ENCODE results near the gene PTH2.

The PTH2 gene

DNA sequence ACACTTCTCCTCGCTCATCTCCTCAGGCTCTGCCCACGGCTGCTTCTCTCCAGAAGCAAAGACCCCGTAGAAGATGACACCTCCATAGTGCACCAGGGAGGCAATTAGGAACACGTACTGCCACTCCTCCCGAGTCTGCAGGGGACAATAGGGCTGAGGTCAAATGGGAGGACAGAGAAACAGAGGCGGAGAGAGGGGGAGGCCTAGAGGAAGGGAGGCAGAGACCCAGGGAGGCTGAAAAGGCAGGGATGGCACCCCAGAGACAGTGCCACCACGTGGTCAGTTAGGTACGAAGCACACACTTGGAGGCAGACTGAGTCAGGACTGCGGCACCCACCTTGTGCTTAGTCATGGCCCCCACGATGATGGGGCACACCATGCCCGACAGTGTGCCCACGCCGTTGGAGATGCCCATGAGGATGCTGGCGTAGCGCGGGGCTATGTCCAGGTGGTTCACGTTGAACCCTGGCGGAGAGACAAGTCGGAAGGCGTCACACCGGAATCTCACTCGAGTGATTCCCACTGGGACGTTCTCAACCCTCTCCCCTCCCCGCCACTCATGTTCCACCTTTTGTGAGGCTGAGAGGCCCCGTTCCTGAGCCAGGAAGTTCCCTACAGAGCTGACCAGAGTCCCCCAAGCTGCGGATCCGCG is 7.6 kb upstream of the PTH2 start:
- DNase-seq = peak; percentile 40

- no peak for DNase-seq
Observed at GRCh38 chr19:49430172-49430677, 7.0 kb upstream of the PTH2 start.

GRCh38 chr19:49428547-49429451 is 5.6 kb upstream of the PTH2 start:
- no peak for DNase-seq

DNA sequence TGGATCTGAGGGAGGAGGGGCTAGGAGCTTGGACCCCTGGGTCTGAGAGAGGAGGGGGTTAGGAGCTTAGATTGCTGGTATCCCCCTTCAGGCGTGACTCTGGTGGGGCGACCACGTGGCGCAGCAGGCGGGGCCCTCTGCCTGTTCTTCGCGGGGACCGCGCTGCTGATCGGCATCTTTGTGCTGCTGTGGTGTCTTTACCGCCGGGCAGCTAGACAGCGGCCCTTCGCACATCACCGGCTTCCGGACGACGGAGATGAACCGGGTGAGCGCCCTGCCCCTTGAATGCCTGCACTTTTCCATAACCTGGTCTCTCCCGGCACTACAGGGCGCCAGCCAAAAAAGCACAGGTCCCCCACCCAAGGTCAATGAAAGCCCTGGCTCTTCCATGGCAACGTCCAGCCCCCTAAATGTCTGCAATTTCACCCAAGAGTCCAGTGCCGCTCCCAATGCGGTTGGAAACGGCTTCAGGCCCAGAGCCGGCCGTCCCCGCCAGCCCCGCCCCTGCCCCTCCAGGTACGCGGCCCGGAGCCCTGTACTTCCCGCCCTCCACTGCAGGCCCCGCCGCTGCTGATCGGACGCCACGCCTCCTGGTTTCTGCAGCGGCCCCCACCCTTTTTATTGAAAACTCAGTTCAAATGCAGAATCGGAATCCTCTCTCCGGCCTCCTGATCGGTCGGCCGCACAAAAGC is 4.8 kb upstream of the PTH2 start:
- no peak for DNase-seq

DNA sequence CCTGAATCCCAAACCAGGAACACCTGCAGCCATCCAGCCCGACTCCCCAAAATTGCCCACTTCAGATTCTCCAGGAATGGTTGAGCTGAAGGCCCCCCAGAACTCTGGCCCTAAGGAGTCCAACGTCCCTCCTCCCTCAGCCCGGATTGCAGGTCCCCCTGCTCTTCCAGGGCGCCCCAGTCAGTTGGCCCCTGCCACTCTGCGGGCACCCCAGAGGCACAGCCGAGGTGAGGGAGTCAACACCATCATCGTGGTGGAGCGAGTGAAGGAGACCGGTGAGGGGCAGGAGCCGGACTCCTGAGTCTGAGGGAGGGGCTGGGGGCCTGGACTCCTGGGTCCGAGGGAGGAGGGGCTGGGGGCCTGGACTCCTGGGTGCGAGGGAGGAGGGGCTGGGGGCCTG is 4.1 kb upstream of the PTH2 start:
- no peak for DNase-seq

DNA sequence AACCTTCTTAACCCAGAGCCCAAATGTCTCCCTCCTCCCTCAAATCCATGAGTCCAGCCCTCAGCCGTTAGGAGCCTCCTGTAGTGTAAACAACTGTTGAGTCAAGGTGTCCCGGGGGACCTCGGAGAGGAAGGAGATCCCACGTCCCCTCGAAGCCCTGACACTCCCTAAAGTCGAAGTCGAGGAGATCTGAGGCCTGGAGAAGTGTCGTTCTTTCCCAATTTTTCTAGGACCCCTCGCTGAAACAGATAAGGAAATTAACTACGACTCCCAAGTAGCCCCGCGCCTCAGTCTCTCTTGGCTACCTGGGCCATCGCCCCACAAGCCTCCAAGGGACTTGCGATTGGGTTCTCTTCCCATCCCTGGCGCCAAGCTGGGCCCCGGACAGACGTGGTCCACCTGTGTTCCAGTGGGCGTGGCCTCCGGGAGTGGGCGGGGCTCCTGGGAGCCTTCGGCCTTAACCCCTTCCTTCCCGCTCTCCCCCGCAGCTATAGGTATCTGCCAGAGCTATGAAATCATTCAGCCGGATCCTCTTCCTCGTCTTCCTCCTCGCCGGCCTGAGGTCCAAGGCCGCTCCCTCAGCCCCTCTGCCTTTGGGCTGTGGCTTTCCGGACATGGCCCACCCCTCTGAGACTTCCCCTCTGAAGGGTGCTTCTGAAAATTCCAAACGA is 2.8 kb upstream of the PTH2 start:
- peak; percentile 45 for DNase-seq

DNA sequence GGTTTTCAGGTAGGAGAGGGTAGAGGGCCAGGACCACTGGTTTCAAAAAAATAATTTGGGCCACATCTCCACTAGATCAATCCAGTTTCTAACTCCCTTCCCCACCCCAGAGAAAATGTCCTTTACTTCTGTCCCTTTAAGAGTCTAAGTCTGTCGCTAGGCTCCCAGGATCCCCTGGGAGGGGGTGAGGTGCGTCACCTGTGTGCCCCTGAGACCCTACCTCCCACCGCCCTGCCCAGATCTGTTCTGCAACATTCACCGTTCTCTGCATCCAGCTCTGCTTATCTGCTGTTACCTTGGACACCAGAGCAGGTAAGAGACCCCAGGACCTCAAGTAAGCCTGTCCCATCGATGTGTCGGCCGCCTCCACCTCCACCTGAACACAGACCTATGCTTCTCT is 1.9 kb upstream of the PTH2 start, which contains the start of gene GFY:
GFY (plus strand) TSS at position 211 of the 400 bp plus-strand sequence. CDS start 1,043 bp downstream, outside the sequence.
- DNase-seq = no peak

DNA sequence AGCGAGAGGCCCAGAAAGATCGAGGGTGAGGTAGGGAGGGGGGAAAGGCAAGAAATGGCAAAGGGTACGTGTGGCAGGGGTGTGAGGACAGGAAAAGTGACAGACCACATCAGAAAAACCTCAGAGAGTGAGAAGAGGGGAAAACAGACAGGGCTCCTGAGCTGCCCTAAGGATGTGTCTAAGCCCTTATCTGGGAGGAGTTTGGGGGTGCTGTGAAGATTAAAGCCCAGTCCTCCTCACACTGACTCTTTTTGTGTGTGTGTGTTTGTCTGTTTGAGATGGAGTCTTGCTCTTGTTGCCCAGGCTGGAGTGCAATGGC is 703 bp upstream of the PTH2 start:
- DNase-seq = no peak

DNA sequence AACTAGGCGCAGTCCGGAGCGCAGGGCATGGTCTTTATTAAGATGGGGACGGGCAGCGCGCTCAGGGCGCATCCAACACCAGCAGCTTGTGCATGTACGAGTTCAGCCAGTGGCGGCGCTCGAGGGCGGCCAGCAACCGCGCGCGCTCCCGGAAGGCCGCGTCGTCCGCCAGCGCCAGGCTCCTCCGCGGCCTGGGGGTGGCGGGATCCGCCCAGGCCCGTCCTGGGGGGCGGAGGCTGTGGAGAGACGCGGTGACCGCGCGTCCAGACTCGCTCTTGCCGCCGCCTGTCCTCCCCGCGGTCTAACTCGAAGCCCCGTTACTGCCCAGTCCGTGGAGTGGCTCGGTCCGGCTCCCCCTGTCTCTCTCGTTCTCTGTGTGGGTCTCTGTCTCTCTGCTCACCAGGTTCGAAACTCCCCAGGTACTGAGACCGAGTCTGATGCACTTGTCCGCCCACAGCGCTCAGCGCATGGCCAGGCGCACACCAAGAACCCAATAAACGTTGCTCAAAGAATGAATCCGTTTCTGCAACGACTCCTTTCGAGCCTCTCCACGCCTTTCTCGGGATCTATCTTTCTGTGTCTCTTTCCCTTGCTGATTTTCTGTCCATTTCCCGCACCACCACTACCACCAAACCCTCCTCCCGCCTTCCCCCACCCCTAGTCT is 702 bp downstream of the PTH2 start:
- peak; percentile 60 for DNase-seq

DNA sequence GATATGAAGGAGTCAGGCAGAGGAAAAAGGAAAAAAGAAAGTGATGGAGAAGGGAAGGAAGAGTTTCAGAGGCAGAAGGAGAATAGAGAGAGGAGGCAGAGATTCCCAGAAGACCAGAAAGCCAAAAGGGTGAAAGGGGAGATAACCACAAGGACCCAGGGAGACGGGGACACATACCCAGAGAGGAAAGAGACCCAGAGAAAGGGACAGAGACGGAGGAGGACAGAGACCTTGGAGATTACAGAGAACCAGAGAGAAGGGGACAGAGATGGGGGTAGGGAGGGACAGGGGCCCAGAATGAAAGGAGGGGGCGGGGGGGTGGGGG is 1.4 kb downstream of the PTH2 start:
- DNase-seq = no peak

- DNase-seq = peak; percentile 42
Observed at GRCh38 chr19:49421039-49421877, 2.0 kb downstream of the PTH2 start.

GRCh38 chr19:49420227-49420626 is 3.0 kb downstream of the PTH2 start:
- DNase-seq = no peak

DNA sequence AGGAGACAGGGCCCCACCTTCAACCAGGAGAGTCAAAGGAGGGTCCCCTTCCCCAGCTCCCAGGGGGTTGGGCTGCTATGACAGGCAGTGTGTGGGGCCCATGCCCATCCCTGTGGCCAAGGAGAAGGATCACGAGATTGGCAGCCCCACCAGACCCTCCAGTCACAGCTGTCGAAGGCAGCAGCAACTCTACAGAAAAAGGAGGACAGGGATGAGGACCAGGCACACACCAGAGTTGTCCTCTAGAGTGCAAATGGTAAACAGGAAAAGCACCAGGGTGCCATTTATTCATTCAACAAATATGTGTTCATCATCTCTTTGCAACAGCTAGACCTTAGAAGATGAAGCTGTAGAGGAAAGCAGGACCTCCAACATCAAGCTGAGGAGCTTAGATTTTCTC is 4.1 kb downstream of the PTH2 start:
- no peak for DNase-seq

DNA sequence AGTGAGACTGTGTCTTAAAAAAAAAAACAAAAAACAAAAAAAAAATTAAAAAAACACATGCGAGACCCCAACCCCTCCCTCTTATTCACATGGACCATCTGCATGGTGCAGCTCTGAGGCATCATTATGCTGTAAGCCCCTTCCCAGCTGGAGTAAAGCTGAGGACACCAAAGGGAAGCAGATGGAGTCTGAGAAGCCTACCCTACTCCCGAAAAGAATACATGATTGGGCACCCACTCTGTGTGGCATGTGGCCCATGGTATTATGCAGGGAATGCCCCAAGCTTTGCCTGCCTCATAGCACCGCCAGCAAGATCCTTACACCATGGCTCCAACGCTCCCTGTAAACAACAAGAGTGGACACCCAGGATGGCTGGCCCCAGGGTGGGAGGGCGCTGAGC is 4.7 kb downstream of the PTH2 start:
- DNase-seq = no peak

DNA sequence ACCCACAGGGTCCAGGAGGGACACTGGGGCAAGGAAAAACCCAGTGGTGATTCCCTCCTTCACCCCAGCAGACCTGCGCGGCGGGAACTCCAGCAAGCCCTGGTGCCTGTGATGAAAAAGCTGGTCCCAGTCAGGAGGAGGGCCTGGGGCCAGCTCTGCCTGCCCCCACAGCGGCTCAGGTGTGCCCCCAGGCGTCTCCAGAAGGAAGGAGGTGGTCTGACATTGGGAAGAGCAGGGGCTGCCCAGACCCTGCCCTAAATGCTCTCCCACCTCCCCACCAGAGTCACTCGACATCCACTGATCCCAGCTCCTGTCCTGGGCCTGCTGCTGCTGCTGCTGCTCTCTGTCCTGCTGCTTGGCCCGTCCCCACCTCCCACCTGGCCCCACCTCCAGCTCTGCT is 6.2 kb downstream of the PTH2 start:
- no peak for DNase-seq

- DNase-seq = no peak
Observed at GRCh38 chr19:49415810-49416200, 7.4 kb downstream of the PTH2 start.

GRCh38 chr19:49415102-49415809 is 8.0 kb downstream of the PTH2 start:
- no peak for DNase-seq

DNA sequence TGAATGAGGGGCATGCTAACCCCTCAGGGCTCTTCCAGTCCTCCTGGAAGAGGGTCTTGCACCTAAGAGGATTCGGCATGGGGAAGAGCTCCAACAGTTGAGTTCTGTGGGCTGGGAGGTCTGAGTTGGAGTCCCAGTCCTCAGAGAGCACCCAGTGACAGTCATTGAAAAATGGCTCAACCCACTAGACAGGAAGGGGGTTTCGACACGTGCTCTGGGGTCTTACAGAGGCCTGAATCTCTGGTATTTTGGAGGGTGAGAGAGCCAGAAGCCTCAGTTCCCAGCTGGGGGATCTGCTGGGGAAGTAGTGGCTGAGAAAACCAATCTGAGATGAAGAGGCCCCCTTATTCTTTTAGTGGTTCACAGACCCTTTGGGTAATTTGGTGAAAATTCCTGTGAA is 9.0 kb downstream of the PTH2 start:
- no peak for DNase-seq

GRCh38 chr19:49413348-49413747 is 9.9 kb downstream of the PTH2 start:
- no peak for DNase-seq

GRCh38 chr19:49411681-49412326 is 11.4 kb downstream of the PTH2 start:
- no peak for DNase-seq
